HL-60 (cell line): ENCODE data around the gene PPP1R10.

Experiments
- DNase-seq, 2 experiments: peaks; one replicate each; pipeline ENCODE4 v3.0.0-alpha.2; 2010 to 2020; ENCODE audit warnings: low read depth in 1 of 2, low spot score in 1 of 2
- H3K27ac ChIP-seq: fragments of 250-450 bp; sonication (Bioruptor Pico); replicated peaks from 2 replicates; pipeline ENCODE4 v1.5.1; 2020; ENCODE audit warnings: mild to moderate bottlenecking, moderate library complexity
- H3K27me3 ChIP-seq: fragments of 250-450 bp; sonication (Bioruptor Pico); 2 replicates; pipeline ENCODE4 v1.5.1; 2021; ENCODE audit warnings: mild to moderate bottlenecking, moderate library complexity; ENCODE audit not compliant: insufficient read depth, poor library complexity, severe bottlenecking
- H3K4me3 ChIP-seq: replicated peaks from 2 replicates; pipeline ENCODE4 v1.5.1; 2011; ENCODE audit warnings: mild to moderate bottlenecking, control low read depth, low read length; ENCODE audit not compliant: insufficient read depth
- CTCF ChIP-seq: IDR thresholded peaks from one replicate; pipeline ENCODE4 v1.5.1; 2011; ENCODE audit warnings: low read length, control low read depth, inconsistent platforms; ENCODE audit not compliant: insufficient read depth
- GABPA ChIP-seq: IDR thresholded peaks from 2 replicates; pipeline ENCODE4 v1.6.1; 2012; ENCODE audit warnings: low read depth
- POLR2AphosphoS5 ChIP-seq: IDR thresholded peaks from 2 replicates; pipeline ENCODE4 v1.6.1; 2012; ENCODE audit warnings: low read depth
- REST ChIP-seq: IDR thresholded peaks from 2 replicates; pipeline ENCODE4 v1.6.1; 2012; ENCODE audit warnings: low read depth; ENCODE audit not compliant: insufficient replicate concordance
- SPI1 ChIP-seq: IDR thresholded peaks from 2 replicates; pipeline ENCODE4 v1.6.1; 2012; ENCODE audit warnings: low read depth, mild to moderate bottlenecking, borderline replicate concordance

The PPP1R10 gene

GRCh38 chr6:30645989-30646388 is 28.9 kb upstream of the PPP1R10 start:
- DNase-seq, result no peak
- no peak overlapping the region for H3K4me3 ChIP-seq
- no peak overlapping the region for H3K27ac ChIP-seq
- TF ChIP-seq GABPA (no peak), SPI1 (no peak), REST (no peak), POLR2AphosphoS5 (no peak), CTCF (no peak)
- H3K27me3 ChIP-seq, result no peaks in the 10 kb centered on the region

- Histone ChIP-seq H3K27ac (no peak overlapping the region), H3K4me3 (no peak overlapping the region)
- TF ChIP-seq SPI1 (no peak), GABPA (no peak), CTCF (no peak), POLR2AphosphoS5 (no peak), REST (no peak)
Measured at GRCh38 chr6:30644769-30645168, 27.7 kb upstream of the PPP1R10 start.

GRCh38 chr6:30643656-30644055 is 26.6 kb upstream of the PPP1R10 start:
- TF ChIP-seq CTCF (no peak), REST (no peak), GABPA (no peak), SPI1 (no peak), POLR2AphosphoS5 (no peak)
- DNase-seq, result no peak
- Histone ChIP-seq H3K27me3 (no peaks in the 10 kb centered on the region), H3K27ac (peak overlapping the region; percentile 0; the same call in 1 of the 2 replicates), H3K4me3 (no peak overlapping the region)

More at GRCh38 chr6:30644769-30645168, 27.7 kb upstream of the PPP1R10 start:
- DNase-seq, result no peak
- no peaks in the 10 kb centered on the region for H3K27me3 ChIP-seq
